NK-92 (cell line): ENCODE measurements around the gene RGL1.
"Not testable (repeated sequence)": the region's sequence is repeated elsewhere in the genome, so short reads cannot be mapped to it uniquely, and the experiment has no call there.

Experiments used
- DNase-seq: peaks from one replicate; lab custom pipeline; 2025; ENCODE audit not compliant: unreplicated experiment; lab: John Stamatoyannopoulos, UW

Gene RGL1

GRCh38 chr1:183804916-183805841 lies at the start of gene RGL1:
TSS of gene RGL1 (plus strand) at chr1:183805120. CDS start at chr1:183805298, 178 bp downstream.
- no peak for DNase-seq

GRCh38 chr1:183756326-183756725 lies 48.6 kb upstream of the RGL1 start:
- DNase-seq, result no peak

- DNase-seq, result no peak
These were observed 47.9 kb upstream of the RGL1 start for GRCh38 chr1:183757061-183757460.

- no peak for DNase-seq
These were observed 46.0 kb upstream of the RGL1 start for GRCh38 chr1:183758913-183759312.

GRCh38 chr1:183760661-183761060 lies 44.3 kb upstream of the RGL1 start:
- no peak for DNase-seq

GRCh38 chr1:183761871-183762270 lies 43.0 kb upstream of the RGL1 start:
- no peak for DNase-seq

GRCh38 chr1:183762856-183763255 lies 42.1 kb upstream of the RGL1 start:
- not testable (repeated sequence) for DNase-seq

GRCh38 chr1:183764981-183765380 lies 39.9 kb upstream of the RGL1 start:
- no peak for DNase-seq

- no peak for DNase-seq
These were observed 34.7 kb upstream of the RGL1 start for GRCh38 chr1:183769956-183770815.

- DNase-seq, result no peak
These were observed 34.1 kb upstream of the RGL1 start for GRCh38 chr1:183770816-183771128.

- no peak for DNase-seq
These were observed 31.2 kb upstream of the RGL1 start for GRCh38 chr1:183773482-183774274.

GRCh38 chr1:183774938-183775337 lies 30.0 kb upstream of the RGL1 start:
- DNase-seq, result no peak

GRCh38 chr1:183776731-183777130 lies 28.2 kb upstream of the RGL1 start:
- DNase-seq, result no peak

- DNase-seq, result no peak
These were observed 27.6 kb upstream of the RGL1 start for GRCh38 chr1:183777328-183777727.

GRCh38 chr1:183778045-183778444 lies 26.9 kb upstream of the RGL1 start:
- DNase-seq, result no peak

- DNase-seq, result no peak
These were observed 26.1 kb upstream of the RGL1 start for GRCh38 chr1:183778568-183779433.

GRCh38 chr1:183780159-183780558 lies 24.8 kb upstream of the RGL1 start:
- DNase-seq, result no peak

GRCh38 chr1:183780757-183781156 lies 24.2 kb upstream of the RGL1 start:
- DNase-seq, result no peak

- no peak for DNase-seq
These were observed 21.6 kb upstream of the RGL1 start for GRCh38 chr1:183783342-183783741.
